ENCODE data around the gene ERC2.

- TF ChIP-seq CTCF (IDR thresholded peaks at IDR 0.05) (no peak), POLR2A (IDR thresholded peaks at IDR 0.05) (no peak)
These were observed 34.5 kb upstream of the ERC2 start for GRCh38 chr3:56502738-56503137.

Data from breast epithelium (tissue), 3 donors.